ENCODE results near the gene AUTS2.
"Not testable (repeated sequence)": the region's sequence is repeated elsewhere in the genome, so short reads cannot be mapped to it uniquely, and the experiment has no call there.

The AUTS2 gene

DNA sequence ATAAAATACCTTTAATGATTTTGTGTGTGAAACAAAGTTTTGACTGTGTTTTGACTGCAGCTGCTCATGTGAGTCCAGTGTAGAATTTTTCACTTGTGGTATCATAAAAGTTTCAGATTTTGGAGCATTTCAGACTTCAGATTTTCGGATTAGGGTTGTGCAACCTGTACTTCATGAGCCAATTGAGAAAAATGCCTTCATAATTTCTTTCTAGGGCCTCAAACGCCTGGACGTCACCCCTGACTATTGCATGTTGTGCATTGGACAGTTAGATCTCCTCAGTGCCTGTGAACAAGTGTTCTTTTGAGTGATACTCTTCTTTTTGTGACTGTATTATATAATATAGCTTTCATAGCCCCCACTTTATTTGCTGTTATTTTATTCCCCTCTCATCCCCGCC is 161.1 kb downstream of the AUTS2 start:
- DNase-seq (ENCODE audit: low read depth, low spot score): no peak

DNA sequence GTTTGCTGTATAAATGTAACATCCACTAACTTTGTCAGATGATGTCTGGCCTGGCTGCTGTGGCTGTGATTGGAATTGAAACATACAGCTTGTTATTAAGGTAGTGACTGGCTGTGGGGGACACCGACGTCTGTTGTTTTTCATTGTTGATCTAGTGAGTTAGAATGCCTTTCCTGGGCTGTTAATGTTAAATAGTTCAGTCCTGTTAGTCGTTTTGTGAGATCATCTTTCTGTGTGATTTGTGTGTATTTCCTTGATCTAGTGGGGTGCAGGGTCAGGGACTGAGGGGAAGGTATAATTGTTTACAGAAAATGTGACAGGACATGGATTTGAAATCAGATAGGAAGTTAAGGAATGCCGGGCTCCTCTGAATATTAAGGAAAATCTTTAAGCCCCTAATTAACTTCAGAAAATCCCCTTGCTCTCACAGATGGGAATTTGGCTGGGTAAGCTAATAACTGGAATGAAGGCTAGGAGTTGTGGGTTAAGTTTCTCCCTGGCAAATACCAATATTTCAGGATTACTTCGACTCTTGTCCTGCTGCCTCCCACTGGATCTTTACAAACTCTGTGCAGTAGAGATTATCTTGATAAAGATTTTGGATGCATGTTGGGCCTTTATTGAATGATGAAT is 163.1 kb downstream of the AUTS2 start:
- DNase-seq (ENCODE audit: low read depth, low spot score): no peak

DNA sequence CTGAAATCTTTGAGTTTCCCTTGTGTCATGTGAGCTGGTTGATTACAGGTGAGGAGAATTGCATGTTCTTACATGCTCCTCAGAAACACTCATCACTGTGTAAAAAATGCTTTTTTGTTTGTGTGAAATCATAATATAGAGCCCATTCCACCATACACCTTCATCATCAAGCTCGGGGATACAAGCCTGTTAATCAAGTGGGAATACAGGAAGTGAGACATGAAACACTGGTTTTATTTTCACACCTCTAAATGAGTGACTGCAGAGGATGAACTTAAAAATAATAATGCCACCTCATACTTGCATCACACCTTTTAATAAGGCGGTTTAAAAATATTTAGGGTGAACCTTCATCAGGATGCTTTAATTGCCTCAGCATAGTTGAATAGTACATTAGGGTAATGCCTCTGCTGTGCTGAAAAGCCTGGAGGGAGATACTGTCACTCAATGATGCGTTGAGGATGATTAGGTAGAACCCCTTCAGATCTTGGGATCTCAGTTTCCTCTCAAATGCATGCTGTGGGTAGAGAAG is 164.6 kb downstream of the AUTS2 start:
- no peak for DNase-seq (ENCODE audit: low read depth, low spot score)

DNA sequence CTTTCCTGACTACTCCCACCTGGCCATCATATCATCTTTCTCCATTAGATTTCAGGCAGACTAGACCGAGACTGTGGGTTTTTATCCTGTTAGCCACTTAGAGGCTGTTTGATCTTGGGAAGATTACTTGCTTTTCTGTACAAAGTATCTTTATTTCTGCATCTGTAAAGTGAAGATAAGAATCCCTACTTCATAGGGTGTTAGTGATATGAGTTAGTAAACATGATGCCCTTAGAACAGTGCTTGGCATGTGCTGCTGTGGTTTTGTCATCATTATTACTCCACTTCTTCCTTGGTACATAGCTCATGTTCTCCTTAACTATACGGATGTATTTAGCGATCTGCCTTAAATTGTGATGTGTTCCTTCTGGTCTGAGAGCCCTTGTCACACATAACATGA is 165.2 kb downstream of the AUTS2 start:
- DNase-seq (ENCODE audit: low read depth, low spot score): no peak

DNA sequence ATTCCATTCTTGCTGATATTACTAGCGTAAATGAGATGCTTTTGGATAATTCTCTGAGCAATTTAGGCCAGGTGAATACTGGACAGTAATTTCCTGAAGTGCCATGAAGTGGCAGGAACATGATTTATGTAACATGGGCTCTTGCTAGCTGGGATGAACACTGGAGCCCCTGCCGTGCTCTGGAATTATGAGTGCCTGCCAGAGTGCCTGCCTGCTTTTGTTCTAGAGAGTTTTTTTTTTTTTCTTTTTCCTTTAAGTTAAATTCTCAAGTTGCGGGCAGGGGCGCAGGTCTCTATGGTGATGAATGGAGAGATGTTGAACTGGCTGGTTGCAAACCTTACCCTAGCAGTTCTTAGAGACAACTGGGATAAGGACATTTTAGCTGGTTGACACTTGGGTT is 165.9 kb downstream of the AUTS2 start:
- no peak for DNase-seq (ENCODE audit: low read depth, low spot score)

DNA sequence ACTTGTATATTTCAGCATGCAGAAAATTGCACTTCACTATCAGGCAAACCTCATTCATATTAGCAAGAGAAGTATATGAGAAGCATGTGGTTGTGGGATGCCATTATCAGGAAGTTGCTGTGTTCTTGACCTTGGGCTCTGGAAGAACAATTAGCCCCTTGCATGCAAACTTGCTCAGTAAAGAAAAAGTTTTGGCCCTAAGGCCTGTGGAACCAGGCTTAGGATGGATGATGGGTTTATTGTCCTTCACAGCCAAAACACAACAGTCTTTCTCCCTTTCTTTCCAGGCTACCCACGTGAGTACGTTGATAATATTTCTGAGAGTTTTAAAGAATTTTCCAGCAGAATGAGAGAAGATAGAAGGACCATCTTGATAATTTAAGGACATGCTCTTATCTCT is 166.4 kb downstream of the AUTS2 start:
- DNase-seq (ENCODE audit: low read depth, low spot score): no peak

DNA sequence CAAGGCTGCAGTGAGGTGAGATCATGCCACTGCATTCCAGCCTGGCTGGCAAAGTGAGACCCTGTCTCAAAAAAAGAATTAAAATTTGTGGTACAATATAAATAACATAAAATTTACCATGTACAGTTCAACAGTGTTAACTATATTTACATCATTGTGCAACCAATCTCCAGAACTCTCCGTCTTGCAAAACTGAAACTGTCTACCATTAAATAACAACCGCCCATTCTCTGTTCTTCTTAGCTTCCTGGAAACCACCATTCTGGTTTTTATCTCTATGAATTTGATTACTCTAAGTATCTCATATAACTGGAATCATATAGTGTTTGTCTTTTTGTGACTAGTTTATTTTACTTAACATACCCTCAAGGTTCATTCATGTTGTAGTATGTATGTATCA is 167.6 kb downstream of the AUTS2 start:
- no peak for DNase-seq (ENCODE audit: low read depth, low spot score)

DNA sequence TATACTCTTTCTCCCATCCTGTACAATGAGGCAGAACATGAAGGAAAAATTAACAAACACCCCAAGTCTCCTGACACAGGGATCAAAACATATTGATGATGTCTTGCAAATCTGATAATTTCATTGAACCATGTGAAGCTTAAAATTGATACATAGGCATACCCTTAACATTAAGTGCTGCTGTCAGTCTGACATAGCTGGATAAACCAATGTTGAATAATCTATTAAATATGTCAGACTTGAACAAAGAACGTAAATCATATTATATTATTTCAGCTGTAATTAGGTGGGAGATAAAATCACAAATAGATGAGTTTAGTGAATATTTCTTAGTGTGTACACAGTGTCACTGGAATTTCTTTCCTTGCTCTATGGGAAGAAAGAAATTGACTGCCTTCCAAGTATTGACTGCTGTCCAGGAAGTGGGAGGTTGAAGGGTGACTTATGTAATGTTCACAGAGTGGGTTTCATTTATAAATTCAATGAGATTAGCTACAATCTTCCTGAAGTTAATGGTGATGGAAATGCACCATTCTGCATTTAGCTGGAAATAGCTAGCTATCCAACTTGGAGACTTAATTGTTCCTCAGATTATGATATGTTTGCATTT is 170.8 kb downstream of the AUTS2 start:
- DNase-seq (ENCODE audit: low read depth, low spot score): no peak

DNA sequence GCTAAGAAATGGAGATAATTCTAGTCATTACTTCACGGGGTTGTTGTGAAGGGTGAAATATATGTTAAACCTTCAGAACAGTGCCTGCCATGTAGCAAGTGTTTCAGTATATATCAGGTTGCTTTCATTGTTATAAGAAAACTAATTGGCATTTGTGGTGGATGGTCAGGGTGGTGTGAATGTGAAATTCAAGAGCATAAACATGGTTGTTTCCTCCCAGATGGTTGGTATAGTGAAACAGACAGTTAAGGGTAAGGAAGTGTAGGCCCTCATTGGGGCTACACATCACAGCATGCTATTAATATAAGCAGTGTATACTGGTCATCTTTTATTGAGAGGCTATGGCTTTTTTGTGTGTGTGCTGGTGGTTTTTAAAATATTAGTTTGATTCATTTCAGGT is 171.6 kb downstream of the AUTS2 start:
- no peak for DNase-seq (ENCODE audit: low read depth, low spot score)

DNA sequence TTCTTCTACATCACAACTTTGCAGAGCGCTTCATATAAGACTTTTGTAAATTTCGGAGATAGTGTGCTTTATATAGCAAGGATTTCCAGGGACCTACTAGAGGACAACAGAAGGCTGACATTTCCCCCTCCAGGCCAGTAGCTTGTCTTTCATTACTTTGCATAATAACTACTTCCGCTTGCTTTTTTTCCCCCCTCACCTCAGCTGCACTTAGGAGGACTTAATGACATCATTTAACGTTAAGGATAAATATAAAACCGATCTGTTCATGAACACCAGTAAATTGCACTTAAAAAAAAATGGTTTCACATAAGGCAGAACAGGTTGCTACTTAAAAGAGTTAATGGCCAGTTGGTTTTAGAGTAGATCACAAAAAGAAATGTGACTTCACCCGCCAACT is 172.3 kb downstream of the AUTS2 start:
- no peak for DNase-seq (ENCODE audit: low read depth, low spot score)

DNA sequence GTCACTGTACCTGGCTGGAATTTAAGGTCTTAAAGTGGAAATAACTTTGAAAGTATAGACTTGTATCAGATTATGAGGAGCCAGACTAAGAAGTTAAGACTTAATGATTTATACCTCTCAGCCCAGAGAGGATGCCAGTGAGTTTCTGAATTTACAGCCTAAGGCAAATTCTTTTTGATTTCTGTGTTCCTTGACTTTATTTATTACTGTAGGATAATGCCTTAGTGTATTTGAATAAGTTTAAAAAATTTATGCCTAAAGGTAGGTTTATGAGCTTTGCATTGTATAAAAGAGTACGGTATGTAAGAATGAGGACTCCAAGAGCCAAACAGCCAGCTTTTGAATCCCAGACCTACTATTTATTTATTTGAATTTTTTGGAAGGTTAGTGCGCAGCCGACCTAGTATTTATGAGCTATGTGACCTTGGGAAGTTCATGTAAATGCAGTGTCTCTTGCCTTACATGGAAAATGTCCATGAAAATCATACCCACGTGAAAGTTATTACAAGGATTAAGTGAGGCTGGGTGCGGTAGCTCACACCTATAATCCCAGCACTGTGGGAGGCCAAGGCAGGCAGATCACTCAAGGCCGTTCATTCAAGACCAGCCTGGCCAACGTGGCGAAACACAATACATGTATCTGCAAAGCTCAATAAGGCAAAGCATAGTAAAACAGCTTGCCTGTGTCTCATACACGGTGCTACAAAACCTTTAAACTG is 174.6 kb downstream of the AUTS2 start:
- DNase-seq (ENCODE audit: low read depth, low spot score): no peak

DNA sequence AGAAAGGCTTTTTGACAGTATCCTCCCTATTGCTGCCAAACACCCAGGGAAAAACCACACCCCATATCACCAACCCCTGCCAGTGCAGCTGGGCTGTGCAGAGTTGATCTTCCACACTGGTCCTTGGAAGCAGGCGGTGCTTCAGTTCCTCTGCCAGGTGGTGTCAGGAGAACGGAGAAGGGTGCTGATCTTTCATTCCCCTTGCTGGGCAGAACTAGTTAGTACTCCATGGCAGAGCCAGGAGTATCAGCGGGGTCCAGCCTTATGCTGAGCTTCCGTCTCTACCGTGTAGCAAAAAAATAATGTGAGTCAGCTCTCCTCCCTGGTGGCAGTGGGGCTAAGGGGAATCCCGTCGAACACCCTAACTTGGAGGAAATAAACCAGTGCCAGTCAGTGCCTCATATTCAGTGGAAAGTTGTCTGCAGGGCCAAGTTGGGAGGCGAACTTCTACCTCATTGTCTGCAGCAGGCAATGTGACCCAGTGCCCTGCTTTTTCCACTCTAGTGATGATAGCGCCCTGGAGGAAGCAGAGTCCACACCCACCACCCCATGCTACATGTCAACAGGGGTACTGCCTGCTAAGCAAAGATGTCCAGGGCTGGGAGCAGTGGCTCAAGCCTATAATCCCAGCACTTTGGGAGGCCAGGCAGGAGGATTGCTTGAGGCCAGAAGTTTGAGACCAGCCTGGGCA is 175.4 kb downstream of the AUTS2 start:
- DNase-seq (ENCODE audit: low read depth, low spot score): no peak

DNA sequence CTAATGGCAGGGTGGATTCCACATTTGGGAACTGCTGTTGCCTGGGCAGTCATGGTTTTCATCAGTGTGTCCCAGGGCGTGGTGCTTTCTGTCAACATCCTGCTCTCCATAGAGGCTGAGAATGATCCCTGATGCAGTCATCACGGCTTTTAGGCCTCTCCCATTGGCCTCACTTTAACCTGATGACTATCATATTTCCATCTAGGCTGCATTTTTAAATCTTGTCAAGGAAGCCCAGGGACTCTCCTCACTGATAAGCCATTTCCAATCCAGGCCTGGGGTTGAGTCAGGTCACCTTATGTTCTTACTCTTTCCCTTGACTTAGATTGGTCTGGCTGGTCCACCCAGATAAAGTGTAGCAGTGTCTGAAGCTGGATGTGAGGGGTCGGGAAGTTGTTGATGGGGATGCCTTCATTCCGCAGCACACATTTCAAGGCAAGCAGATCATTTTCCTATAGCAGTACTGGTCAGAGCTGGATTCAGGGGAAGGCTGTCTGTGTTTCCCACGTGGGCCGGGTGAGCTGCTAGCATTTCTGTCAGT is 177.0 kb downstream of the AUTS2 start:
- no peak for DNase-seq (ENCODE audit: low read depth, low spot score)

DNA sequence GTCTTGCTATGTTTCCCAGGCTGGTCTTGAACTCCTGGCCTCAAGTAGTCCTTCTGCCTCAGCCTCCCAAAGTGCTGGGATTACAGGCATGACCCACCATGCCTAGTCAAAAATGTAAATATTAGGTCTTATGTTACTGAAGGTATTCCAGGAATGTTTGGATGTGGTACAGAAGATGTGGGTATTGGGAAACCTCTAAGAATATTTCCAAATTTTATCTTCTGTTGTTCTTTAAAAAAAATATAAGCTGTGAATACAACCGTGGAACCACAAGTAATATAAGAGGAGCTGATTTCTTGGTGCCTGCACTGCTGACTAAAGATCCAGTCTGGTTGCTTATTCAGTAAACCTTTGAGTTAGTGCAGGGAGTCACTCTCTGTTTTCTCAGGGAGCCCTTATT is 178.3 kb downstream of the AUTS2 start:
- no peak for DNase-seq (ENCODE audit: low read depth, low spot score)

DNA sequence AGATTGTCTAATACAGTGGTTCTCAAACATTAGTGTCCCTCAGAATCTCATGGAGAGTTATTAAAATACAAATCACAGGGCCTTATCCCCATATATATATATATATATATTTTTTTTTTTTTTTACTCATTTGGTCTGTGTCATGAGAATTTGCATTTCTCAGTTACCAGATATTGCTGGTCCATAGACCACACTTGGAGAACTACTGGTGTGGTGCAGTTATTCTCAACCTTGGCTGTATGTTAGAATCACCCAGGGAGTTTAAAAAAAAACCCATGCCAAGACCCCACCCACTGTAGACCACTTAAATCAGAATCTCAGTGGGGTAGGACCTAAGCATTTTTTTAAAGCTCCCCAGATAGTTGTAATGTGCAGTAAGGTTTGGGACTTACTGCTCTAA is 179.9 kb downstream of the AUTS2 start:
- DNase-seq (ENCODE audit: low read depth, low spot score): no peak

DNA sequence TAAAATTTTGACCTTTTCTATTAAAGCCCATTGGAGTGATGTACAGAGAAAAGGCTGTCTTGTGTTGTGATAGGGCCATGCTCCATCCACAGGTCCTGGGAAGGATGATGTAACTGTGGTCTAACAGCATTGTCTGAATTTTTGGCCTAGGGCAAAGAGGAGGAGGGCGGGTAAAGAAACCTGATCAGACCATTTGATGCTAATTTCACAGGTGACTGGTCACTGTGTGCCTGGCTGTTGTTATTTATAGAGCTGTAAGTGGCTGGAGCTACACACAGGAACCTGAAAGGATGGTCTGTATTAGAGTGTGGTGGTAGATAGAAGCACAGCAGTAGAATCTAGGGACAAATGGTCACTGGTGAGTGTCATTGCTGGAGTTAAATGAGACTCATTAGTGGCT is 182.1 kb downstream of the AUTS2 start:
- peak; percentile 54 for DNase-seq (ENCODE audit: low read depth, low spot score)

DNA sequence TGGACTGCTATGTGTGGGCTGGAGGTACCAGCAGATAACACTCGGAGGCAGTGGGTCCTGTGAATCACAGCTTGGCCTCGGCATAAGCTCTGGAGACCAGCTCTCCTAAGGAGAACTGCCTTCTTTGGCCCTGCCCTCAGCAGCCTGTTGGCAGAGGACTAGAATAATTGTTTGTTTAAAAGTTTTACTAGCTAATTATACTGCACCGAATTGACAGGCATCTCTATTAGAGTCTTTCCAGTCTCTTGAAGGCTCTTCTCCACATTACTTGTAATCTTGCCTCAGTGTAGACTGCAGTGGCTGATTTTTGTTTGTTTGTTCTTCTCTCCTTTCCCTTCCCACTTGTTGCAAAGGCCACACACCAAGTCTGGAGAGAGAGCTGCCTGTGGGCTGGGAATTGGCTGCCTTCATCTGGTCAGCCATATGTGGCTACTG is 183.2 kb downstream of the AUTS2 start:
- no peak for DNase-seq (ENCODE audit: low read depth, low spot score)

DNA sequence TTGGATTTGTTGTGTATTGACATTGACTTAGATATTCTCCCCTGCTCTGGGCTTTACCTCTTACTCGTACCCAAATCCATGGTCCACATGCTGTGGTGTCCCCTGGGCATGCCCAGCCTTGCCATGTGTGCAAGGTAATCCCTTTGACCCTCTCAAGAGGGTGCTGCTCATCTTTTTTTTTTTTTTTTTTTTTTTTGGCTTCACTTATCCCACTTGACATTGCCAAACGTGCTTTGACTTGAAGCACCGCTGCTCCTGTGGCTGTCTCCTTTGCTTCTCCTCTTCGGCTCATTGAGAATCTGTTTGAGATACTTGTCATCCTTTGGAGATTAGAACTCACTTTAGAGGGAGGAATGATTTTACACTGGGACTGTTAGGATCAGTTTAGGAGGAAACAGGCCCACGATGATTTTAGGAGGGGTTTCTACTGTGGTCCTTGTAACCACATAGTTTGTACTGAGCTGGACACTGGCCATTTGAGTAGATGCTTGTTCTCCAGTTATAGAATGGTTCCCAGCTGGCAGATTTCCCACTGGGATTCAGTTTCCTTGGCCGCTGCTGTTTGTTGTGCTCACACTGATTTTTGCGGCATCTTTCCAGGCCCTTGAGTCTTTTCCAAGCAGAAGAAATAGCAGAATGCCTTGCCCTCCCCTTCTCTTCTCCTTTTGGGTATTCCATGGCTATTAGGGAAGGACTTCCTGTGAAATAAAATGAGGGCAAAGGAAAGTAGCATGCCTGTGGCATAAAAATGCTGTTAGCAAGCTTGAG is 184.8 kb downstream of the AUTS2 start:
- DNase-seq (ENCODE audit: low read depth, low spot score): no peak

DNA sequence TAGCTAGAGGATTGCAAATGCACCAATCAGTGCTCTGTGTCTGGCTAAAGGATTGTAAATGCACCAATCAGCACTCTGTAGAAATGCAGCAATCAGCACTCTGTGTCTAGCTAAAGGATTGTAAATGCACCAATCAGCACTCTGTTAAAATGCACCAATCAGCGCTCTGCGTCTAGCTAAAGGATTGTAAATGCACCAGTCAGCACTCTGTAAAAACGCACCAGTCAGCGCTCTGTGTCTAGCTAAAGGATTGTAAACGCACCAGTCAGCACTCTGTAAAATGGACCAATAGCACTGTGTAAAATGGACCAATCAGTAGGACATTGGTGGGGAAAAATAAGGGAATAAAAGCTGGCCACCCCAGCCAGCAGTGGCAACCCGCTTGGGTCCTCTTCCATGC is 187.9 kb downstream of the AUTS2 start:
- DNase-seq (ENCODE audit: low read depth, low spot score): not testable (repeated sequence)

DNA sequence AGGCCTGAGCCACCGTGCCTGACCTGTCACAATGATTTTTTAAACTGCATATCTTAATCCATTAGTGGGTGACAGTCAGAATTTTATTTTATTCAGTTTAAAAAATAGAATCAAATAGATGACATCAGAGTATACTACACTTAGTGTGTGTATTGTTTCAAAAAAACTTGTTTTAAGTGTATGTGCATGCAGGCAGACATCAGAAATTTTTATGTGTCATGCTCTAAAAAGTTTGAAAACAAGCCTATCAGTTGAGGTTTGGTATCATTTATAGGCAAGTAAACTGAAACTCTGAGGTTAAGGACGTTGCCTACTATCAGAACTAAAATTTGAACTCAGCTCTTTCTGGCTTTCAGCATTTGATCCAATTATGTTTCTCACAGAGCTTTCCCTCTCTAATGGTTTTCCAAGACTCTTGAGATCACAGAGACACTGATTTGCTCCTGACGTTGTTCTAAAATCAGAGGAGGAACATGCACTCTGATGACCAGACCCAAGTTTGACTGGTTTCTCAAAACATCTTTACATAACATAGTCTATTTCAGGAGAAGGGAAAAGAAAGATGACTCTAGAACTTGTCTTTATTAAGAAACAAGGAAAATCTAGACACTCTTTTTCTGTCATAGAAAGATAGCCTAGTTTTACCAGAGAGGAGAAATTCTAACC is 188.6 kb downstream of the AUTS2 start:
- no peak for DNase-seq (ENCODE audit: low read depth, low spot score)
